Urinary bladder (tissue), 4 donors: ENCODE results near the gene ANKRD9. TPM values are rescaled to one million over a fixed set of nuclear protein-coding genes. Genes with fewer than 3 reads are reported as not detected.
"Not testable (repeated sequence)": the region's sequence is repeated elsewhere in the genome, so short reads cannot be mapped to it uniquely, and the experiment has no call there.

Experiments
- DNase-seq: peaks from one replicate; pipeline ENCODE4 v3.0.0-alpha.2; 2015; ENCODE audit errors: extremely low spot score
- H3K27ac ChIP-seq: one replicate; pipeline ENCODE4 v1.5.1; 2013; ENCODE audit warnings: low read depth, mild to moderate bottlenecking, moderate library complexity
- H3K36me3 ChIP-seq: one replicate; pipeline ENCODE4 v1.6.1; 2013; ENCODE audit warnings: mild to moderate bottlenecking, moderate library complexity; ENCODE audit not compliant: insufficient read depth
- H3K4me1 ChIP-seq: one replicate; pipeline ENCODE4 v1.6.1; 2013; ENCODE audit warnings: mild to moderate bottlenecking, moderate library complexity; ENCODE audit not compliant: insufficient read depth
- H3K4me3 ChIP-seq: one replicate; pipeline ENCODE4 v1.5.1; 2013; ENCODE audit warnings: low read depth, low read length
- WGBS: extraction: QIAGEN DNeasy Blood & Tissue Kit; methylation state at CpG from one replicate; pipeline ENCODE4 v1.1.7; 2013; 5-methylcytosine and 5-hydroxymethylcytosine counted together
- polyA plus RNA-seq: library from polyadenylated mRNA; stranded (reverse); fragments of 200-250 nt; gene quantifications from one replicate; pipeline ENCODE4 v1.2.3, GENCODE V29; 2013
- total RNA-seq: library from RNA; depleted of rRNA; stranded (reverse); fragments of >200 nt; gene quantifications from one replicate; pipeline ENCODE4 v1.2.3, GENCODE V29; 2014
- donor health status: healthy with polysubstance abuse.
- donor health status: healthy.

ANKRD9 gene
- total and polyA plus RNA-seq, 2 donors, result 4.3 to 13.5 TPM

- WGBS, result 4% methylated on average over 11 of the region's 11 CpGs
- peak overlapping the region; percentile 28 for H3K27ac ChIP-seq
- no peak for DNase-seq
These were observed 15.8 kb upstream of the ANKRD9 start for GRCh38 chr14:102525219-102525928.

GRCh38 chr14:102524451-102525218, 15.1 kb upstream of the ANKRD9 start:
- Histone ChIP-seq H3K4me1 (no peaks in the 10 kb centered on the region), H3K4me3 (peak overlapping the region; percentile 31), H3K36me3 (no peaks in the 10 kb centered on the region), H3K27ac (peak overlapping the region; percentile 28)
- peak; percentile 96 for DNase-seq
- under 1% methylated on average over 32 of the region's 32 CpGs for WGBS

More at GRCh38 chr14:102525219-102525928, 15.8 kb upstream of the ANKRD9 start:
- Histone ChIP-seq H3K36me3 (no peaks in the 10 kb centered on the region), H3K4me3 (peak overlapping the region; percentile 31), H3K4me1 (no peaks in the 10 kb centered on the region)

GRCh38 chr14:102523569-102524450, 14.2 kb upstream of the ANKRD9 start:
- H3K36me3 ChIP-seq, result no peaks in the 10 kb centered on the region
- no peak for DNase-seq
- WGBS, result 47% methylated on average over 34 of the region's 34 CpGs
- no peak overlapping the region for H3K4me3 ChIP-seq
- no peak overlapping the region for H3K27ac ChIP-seq
- no peaks in the 10 kb centered on the region for H3K4me1 ChIP-seq

GRCh38 chr14:102523200-102523568, 13.6 kb upstream of the ANKRD9 start:
- 53% methylated on average over 3 of the region's 3 CpGs for WGBS
- H3K27ac ChIP-seq, result no peak overlapping the region
- H3K36me3 ChIP-seq, result no peaks in the 10 kb centered on the region
- H3K4me1 ChIP-seq, result no peaks in the 10 kb centered on the region
- H3K4me3 ChIP-seq, result no peak overlapping the region
- no peak for DNase-seq

GRCh38 chr14:102519709-102520108, 10.1 kb upstream of the ANKRD9 start:
- H3K27ac ChIP-seq, H3K4me3 ChIP-seq, H3K36me3 ChIP-seq, H3K4me1 ChIP-seq, DNase-seq: not testable (repeated sequence)
- WGBS, result 89% methylated on average over 5 of the region's 5 CpGs

- no peak overlapping the region for H3K27ac ChIP-seq
- no peaks in the 10 kb centered on the region for H3K4me1 ChIP-seq
- no peaks in the 10 kb centered on the region for H3K36me3 ChIP-seq
- no peak overlapping the region for H3K4me3 ChIP-seq
- WGBS, result 87% methylated on average over 8 of the region's 8 CpGs
- no peak for DNase-seq
These were observed 8.6 kb upstream of the ANKRD9 start for GRCh38 chr14:102518063-102518648.

GRCh38 chr14:102517392-102518062, 8.0 kb upstream of the ANKRD9 start:
- peak overlapping the region; percentile 73 for H3K4me3 ChIP-seq
- 26% methylated on average over 37 of the region's 37 CpGs for WGBS

GRCh38 chr14:102516531-102517391, 7.2 kb upstream of the ANKRD9 start:
- H3K4me3 ChIP-seq, result peak overlapping the region; percentile 73
- H3K36me3 ChIP-seq, result no peaks in the 10 kb centered on the region
- WGBS, result 1% methylated on average over 94 of the region's 95 CpGs
- H3K27ac ChIP-seq, result no peak overlapping the region
- H3K4me1 ChIP-seq, result no peaks in the 10 kb centered on the region
- no peak for DNase-seq

More at GRCh38 chr14:102517392-102518062, 8.0 kb upstream of the ANKRD9 start:
- Histone ChIP-seq H3K4me1 (no peaks in the 10 kb centered on the region), H3K36me3 (no peaks in the 10 kb centered on the region), H3K27ac (no peak overlapping the region)
- no peak for DNase-seq

GRCh38 chr14:102514987-102515733, 5.6 kb upstream of the ANKRD9 start:
- WGBS, result 90% methylated on average over 12 of the region's 12 CpGs
- no peak overlapping the region for H3K4me3 ChIP-seq
- H3K4me1 ChIP-seq, result no peaks in the 10 kb centered on the region
- H3K27ac ChIP-seq, result no peak overlapping the region
- H3K36me3 ChIP-seq, result no peaks in the 10 kb centered on the region
- no peak for DNase-seq

- Histone ChIP-seq H3K4me1 (no peaks in the 10 kb centered on the region), H3K27ac (no peak overlapping the region), H3K4me3 (no peak overlapping the region), H3K36me3 (no peaks in the 10 kb centered on the region)
- 87% methylated on average over 21 of the region's 21 CpGs for WGBS
- DNase-seq, result no peak
These were observed 4.6 kb upstream of the ANKRD9 start for GRCh38 chr14:102513899-102514772.

GRCh38 chr14:102512793-102513300, 3.3 kb upstream of the ANKRD9 start:
- Histone ChIP-seq H3K27ac (no peak overlapping the region), H3K4me1 (no peaks in the 10 kb centered on the region), H3K4me3 (no peak overlapping the region), H3K36me3 (no peaks in the 10 kb centered on the region)
- no peak for DNase-seq
- WGBS, result 88% methylated on average over 11 of the region's 11 CpGs
